ENCODE results near the gene SYNE3.
"Not testable (repeated sequence)": the region's sequence is repeated elsewhere in the genome, so short reads cannot be mapped to it uniquely, and the experiment has no call there.

The SYNE3 gene

DNA sequence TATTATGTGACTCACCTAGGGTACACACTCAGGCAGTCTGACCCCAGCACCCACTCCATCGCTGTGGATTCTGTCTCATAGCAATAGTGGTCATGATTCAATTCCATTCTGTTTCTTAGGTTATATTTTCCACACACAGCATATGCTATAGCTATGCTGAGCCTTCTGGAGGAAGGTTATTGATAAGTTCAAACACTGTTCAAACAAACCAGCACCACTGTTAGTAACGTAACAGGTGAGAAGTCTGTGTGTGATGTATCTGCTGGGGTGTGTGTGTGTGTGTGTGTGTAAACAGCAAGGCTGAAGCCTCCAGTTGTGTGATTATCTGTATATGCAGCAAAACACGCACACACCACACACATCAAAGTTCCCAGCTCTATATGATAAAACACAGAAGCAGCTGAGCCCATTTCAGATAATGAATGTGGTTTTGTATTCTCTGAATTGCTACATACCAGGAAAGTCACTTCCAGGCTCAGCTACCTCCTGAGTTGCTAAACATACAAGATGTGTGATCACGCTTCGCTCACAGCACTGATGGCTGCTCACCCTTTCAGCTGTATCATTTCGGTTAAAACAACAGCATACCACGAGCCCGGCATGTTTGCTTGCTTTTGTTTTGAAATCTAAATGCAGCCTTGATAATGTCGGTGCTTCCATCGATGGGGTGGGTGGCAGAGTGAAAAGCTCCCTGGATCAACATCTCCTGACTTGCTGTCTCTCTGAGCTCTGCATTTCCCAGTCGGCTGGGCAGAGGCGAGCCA is 6.8 kb upstream of the SYNE3 start:
- peak; percentile 59 for DNase-seq

DNA sequence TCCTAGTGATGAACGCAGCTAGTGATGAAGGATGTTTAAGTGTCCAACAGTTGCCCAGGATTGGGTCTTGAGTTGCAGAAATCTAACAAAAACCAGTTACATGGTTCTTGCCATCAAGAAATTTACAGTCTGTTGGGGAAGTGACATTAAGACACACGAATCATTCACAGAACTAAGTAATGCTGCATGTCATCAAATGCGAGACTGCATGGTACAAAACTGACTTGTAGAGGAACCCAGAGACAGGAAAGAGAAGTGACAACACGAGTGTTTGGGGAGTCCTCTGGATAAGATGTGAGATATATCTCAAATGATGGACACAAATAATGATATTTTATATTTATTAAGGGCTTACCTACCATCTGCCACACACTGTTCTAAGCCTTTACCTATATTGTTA is 6.1 kb upstream of the SYNE3 start:
- DNase-seq, result no peak

DNA sequence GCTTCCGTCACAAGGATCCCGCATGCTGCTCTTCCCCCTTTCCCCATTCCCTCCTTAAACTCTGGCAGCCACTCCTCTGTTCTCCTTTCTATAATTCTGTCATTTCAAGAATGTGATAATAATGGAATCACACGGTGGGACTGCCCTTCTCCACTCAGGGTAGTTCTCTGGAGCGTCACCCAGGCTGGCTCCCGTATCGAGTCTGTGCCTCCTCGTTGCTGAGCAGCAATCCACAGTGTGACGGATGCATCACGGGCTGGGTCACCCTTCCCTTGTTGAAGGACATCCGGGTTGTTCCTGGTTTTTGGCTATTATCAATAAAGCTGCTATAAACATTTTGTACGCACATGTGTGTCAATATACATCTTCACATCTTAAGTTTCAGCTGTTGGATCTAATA is 5.7 kb upstream of the SYNE3 start:
- DNase-seq, result no peak

DNA sequence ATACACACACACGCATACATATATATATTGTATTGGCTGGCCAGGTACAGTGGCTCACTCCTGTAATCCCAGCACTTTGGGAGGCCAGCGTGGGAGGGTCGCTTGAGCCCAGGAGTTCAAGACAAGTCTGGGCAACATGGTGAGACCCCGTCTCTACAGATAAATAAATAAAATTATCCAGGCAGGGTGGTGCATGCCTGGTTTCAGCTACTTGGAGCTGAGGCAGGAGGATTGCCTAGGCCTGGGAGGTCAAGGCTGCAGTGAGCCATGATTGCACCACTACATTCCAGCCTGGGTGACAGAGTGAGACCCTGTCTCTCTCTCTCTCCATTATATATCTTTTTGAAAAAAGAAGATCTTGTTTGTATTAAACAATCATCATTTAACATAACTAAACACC is 4.6 kb upstream of the SYNE3 start:
- no peak for DNase-seq

DNA sequence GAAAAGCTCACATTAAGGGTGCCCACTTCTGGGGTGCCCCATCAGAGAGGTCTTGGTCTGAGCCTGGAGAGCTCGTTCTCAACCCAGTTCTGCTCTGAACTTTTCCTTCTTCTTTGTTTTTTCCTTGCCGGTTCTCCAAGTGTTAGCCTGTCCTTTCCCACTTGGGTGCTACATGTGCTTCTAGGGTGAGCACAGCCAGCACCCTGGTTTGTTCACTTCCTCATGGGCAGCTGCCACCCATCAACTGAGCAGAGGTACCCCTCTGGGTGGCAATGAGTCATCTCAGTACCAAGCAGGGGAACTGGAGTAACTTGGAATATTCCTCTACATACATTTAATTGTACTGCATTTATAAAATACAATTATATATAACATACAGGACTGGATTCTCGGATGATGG is 3.9 kb upstream of the SYNE3 start:
- no peak for DNase-seq

DNA sequence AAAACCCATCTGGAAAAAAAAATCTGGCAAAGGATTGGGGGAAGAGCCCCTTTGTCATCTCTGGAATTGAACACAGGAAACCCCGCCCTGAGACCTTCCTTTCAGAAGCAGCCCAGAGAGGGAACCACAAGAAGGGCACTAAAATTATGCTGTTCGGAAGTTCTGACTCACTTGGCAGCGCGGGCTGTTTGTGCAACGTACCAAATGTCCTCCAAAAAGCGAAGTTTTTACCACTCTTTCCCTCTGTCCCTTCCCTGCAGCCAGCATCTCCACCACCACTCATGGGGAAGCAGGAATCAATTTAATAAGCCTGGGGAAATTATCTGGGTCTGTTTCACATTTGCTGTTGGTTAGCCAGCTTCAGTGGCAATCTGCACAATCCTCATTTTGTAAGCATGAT is 3.2 kb upstream of the SYNE3 start:
- peak; percentile 68 for DNase-seq

DNA sequence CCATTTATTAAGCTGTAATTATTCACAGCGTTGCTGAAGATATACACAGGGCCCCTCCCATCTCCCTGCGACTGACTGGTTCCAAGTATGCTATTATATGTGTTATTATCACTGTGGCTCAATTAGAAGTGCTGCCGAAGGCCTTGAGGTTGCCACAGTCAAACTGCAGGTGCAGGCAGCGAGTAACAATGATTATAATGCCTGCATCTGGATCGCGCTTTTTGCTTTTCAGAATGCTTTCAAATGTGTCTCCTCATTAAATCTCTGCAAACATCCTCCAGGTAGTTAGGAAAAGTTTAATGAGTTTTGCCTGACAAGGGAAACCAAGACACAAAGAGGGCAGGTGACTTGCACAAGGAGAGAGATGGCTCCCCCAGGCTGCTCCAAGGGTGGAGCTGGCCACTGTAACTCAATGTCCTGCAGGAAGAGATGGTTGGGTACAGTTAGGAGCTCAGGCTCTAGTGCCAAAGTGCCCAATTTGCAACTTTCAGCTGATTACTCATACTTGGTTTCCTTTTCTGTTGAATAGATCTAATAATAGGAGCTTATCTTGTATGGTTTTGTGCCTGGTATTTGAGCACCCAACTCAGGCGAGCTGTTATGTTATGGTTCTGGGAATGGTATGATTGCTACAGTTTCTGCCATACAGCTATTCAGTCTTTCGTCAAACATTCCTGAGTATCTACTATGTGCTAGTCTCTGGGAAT is 1.7 kb upstream of the SYNE3 start:
- DNase-seq, result no peak

DNA sequence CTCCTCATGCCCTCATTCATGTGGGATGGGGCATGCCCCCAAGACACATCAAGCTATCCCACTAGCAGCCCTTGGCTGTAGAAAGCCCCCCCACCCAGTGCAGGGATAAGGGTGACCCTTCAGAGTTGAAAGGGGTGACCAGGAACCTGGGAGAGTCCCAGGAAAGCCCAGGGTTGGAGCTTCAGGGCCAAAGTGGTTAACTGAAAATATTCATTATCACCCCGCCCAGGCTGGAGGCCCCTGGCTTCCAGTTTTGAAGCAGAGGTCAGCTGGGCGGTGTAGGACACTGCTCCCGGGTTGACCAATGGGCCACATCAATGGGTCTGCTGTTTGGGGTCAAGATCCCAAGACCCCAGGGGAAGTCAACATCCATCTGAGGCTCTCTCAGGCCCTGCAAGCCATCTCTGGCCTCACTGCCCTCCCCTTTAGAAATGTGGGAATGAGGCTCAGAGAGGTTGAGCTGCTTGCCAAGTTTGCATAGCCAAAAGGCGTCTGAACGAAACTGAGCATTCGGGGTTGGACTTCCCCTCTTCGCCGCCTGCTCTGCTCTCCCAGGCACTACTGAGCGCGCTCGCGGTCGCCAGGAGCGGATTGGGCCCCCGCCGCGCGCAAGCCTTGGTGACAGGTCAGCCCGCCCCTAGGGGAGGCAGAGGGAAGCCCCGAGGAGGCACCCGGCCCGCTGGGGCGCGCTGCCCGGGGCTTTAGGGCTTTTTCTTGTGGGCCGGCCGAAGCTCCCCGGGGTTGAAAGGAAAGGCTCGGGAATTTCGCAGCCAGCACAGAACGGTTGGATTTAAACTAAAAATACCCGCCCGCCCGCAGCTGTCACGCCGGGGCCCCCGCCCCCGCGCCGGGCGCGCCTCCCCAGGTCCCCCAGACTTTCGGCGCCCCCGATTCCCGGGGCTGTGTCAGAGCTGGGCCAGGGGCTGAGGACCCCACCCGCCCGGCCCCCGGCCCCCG is 576 bp downstream of the SYNE3 start:
- peak; percentile 75 for DNase-seq

DNA sequence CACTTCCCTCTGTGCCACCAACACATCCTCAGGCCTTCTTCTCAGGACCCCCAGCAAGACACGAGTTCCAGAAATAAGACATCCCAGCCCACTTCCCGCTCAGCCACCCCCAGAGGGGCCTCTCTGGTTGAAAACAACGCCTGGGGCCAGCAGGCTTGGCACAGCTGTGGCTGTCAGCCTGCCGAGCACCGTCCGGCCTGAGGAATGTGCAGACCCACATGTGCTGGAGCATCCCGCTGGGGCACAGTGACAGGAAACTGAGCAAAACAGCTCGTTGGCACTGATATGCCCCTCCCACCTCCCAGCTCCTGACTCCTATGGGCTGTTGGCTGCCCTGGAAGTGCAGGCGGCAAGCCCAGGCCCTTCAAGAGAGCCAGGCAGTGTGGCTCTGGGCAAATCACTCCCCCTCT is 1.4 kb downstream of the SYNE3 start:
- DNase-seq, result no peak

DNA sequence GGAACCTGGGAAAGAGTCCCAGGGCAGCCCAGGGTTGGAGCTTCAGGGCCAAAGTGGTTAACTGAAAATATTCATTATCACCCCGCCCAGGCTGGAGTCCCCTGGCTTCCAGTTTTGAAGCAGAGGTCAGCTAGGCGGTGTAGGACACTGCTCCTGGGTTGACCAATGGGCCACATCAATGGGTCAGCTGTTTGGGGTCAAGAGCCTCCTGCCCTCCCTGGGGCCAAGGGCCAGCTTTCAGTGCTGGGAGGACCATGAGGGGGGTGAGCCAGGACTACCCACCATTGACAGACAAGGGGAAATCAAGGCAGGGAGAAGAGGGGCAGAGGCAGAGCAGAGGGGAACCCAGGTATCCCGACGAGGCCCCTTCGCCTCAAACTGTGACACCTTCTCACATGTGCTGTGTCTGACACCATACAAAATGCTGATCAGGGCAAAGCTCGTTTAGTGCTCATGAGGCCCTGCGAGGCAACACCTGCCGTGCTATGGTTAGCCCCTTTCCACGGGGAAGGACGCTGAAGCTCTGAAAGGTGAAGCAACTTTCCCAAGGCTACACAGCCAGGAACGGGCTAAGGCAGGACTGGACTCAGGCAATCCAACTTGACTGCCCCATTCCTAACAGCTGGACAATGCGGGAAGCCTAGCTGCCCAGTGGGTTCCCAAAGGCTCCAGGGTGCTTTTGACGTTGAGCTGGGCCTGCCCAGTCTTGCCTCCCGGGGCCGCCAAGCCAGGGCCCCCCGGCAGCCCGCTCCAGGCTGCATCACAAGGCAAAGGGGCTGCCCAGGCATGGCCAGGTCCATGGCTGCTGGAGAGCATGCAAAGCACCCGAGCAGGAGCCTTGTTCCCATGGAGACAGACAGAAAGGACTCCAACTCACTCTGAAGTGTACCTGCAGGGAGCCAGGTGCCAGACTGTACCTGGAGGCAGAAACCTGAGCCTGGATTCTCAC is 2.0 kb downstream of the SYNE3 start:
- DNase-seq, result no peak

DNA sequence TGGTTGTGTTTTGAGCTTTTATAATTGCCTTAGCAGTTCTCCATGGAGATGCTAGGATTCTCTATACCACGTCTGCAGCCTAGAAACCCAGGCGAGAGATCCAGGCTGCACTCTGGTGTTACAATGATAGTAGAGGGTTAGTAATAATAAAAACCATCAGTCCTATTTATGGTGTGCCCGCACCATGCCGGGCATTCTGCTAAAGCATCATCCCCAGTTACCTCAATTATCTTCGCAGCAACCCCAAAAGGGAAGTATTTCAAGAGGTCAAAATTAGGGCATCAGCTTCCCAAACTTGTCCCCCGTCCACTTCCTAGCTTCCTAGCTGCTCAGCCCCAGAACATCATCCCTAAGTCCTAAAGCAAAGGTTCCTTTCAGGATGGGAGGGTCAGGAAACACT is 3.2 kb downstream of the SYNE3 start:
- DNase-seq, result no peak

DNA sequence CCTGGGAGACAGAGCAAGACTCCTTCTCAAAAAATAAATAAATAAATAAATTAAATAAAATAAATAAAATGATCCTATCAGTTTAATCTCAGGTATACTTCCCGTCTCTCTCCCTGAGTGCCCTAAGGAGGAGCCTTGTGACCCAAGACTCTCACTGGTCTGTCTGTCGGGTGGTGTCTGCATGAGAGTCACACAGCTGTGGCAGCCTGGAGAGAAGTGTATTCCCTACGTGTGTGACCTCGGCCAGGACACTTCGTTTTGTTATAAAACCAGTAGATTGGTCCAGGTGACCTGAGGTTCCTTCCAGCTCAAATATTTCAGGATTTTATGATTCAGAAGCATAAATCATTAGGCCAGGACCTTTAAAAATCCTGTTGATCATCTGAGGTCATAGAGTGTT is 4.8 kb downstream of the SYNE3 start:
- no peak for DNase-seq

DNA sequence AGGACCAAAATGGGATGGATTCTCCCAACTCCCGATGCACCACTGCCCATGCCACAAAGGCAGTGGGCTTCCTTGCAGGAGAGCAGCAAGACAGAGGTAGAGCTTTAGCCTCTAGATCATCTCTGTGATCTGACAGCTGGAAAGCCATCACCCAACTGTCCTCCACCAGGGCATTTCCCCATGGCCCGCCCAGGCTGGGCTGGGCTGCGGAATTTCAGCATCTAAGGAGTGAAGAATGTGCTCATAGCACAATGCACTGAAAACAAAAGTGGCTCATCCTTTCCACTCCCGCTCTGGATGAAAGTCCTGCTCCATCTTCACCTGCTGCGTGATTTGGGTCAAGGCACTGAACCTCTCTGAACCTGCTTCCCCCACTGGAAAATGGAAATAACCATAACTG is 5.6 kb downstream of the SYNE3 start:
- no peak for DNase-seq

DNA sequence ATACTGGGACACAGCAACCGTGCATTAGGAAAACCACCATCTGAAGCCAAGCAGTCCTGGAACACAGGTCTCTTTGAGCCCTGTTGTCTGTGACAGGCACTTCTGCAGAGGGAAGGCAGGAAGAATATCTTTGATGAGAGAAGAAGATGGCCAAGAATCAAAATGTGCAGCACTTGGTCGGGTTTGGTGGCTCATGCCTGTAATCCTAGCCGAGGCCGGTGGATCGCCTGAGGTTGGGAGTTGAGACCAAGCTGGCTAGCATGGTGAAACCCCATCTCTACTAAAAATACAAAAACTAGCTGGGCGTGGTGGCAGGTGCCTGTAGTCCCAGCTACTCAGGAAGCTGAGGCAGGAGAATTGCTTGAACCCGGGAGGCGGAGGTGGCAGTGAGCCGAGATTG is 6.1 kb downstream of the SYNE3 start:
- DNase-seq, result not testable (repeated sequence)

DNA sequence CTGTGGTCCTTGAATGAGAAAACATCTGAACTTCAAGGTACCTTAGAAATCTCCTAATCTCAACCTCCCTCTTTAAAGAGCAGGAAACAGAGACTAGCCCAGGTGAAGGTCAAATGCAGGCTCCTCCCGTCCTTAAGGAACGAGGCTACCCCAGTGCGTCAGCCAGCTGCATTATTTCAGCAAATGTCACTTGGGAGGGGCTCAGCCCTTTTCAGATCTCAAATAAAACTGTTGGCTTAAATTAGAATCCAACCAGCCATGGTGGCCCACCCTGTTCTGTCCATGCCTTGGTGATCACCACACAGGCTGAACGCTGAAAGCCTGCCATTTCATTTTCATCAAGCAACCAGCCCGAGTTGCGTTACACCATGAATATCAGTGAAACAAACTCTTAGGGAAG is 7.0 kb downstream of the SYNE3 start:
- no peak for DNase-seq

DNA sequence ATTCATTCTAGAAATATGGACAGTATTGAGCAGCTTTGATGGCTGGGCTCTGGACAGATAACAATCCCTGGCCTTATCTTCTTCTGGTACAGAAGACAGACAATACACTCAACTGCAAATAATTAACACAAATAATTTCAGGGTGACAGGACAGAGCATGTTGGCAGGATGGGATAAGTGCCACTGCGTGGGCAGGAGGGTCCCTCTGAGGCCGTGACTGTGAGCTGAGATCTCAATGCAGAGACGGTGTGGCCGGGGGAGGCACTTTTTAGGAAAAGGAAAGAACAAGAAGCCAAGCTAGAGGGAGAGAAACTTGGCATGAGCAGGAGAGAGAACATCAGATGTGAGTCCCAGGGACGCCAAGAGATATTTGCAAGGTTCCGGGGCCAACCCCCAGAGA is 8.1 kb downstream of the SYNE3 start:
- DNase-seq, result no peak

DNA sequence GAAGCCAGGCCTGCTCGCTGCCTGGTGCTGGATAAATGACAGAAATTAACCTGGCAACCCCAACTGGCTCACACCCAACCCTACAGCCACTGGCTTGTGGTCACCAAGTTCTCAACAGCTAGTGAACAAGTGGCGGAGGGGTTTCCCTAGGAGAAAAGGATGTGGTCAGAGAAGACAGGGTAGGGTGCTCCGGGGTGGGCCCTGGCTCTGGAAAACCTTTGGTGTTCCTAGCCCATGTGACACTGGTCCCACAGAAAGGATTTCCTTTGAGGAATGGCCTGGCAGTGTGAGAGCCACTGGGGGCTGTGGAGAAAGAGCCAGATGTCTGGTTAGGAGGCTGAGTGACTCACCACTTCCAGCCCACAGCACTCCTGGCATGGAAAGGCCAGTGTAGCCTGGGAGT is 8.7 kb downstream of the SYNE3 start:
- DNase-seq, result peak; percentile 55

DNA sequence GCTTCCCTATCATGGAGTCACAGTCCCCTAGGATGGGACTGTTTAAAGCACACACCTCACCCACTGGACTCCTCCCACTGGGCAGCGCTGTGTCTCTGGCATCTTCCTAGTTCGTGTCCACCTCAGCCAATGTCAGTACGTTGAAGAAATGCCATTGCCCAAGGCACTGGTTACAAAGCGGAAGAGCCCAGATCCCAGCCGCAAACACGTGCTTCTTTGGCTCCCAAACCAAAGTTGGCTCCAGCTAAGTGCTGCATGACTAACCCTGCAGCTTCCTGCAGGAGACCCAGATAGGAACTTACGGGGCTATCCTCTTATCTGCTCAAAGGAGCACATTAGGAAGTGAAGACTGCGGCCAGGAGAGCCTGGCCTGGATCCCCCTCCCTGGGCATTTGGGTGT is 9.3 kb downstream of the SYNE3 start:
- no peak for DNase-seq

DNA sequence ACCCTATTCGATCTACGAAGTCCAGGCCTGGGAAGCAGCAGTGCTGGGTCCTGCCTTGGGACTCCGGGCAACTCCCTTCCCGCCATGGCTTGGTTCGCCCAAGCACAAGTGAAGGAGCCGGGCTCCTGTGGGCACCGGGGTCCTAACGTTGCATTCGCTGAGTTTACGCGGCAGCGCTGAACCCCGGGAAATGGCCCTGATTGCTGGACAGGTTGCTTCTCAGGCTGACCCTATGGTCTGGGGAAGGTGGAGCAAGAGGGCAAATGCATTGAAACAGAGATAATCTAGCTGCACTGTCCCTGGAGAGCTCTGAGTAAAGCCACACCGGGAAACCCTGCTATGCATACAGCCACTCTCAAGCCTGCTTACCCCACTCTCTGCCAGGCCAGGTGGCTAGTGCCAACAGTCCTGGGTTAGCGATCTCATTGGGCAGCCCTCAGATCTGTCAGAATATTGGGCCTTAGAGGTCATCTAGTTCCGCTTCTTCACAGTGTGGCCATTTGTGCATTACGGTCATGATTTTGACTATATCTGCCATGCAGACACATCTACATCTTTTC is 11.3 kb downstream of the SYNE3 start:
- no peak for DNase-seq

DNA sequence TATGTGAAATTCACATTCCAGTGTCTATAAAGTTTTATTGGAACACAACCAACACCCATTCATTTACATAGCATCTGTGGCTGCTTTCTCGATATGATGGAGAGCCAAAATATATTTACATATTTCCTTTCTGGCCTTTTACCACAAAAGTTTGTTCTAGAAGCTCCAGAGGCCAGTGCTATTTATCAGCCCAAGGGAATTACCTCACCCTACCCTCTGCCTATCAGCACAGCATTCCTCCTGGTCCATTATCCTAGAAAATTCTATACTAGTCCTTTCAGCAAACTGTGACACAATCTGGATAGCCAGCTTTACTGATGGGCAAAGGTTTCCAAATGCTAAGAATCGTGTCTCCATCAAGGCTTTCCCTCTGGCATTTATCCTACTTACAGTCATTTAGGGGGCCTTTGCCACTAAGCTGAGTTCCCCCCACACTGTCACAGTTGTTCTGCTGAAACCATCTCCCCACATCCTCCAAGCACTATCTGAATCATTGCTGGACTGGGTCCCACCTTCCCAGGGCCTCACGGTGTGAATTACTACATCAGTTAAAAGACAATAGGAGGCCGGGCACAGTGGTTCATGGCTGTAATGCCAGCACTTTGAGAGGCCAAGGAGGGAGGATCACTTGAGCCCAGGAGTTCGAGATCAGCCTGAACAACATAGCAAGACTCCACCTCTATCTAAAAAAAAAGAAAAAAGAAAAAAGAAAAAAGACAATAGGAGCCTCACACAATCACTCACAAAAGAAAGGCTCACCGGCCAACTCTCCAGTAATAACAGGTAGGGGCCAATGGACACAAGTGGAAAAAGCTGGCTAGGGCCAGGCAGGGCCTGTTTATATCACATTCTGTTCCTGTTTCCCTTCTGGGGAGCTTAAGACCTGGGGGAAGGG is 12.1 kb downstream of the SYNE3 start:
- DNase-seq, result peak; percentile 22

Measured in NK-92 treated with Interleukin-12 subunit alpha and Interleukin-12 subunit beta, amount 100 ng/mL, for 24 hours (cell line).